HL-60 (cell line): Measurements from ENCODE around the gene WLS.

Source experiments
- CTCF ChIP-seq: IDR thresholded peaks from one replicate; pipeline ENCODE4 v1.5.1; 2011; ENCODE audit warnings: low read length, control low read depth, inconsistent platforms; ENCODE audit not compliant: insufficient read depth
- POLR2AphosphoS5 ChIP-seq: IDR thresholded peaks from 2 replicates; pipeline ENCODE4 v1.6.1; 2012; ENCODE audit warnings: low read depth

GRCh38 chr1:68216089-68216772 lies 16.1 kb downstream of the WLS start:
- TF ChIP-seq CTCF (no peak), POLR2AphosphoS5 (no peak)
